Stimulated activated CD4-positive, alpha-beta T cell treated with anti-CD3 and anti-CD28 coated beads, Interleukin-4, amount 100 ng/mL, for 1 hour (primary cell): ENCODE measurements around the gene KANK2.
"Not testable (repeated sequence)": the region's sequence is repeated elsewhere in the genome, so short reads cannot be mapped to it uniquely, and the experiment has no call there.

Source experiments
- DNase-seq: peaks from one replicate; pipeline ENCODE4 v3.0.0-alpha.2; 2020

The KANK2 gene

GRCh38 chr19:11169896-11170678, 27.3 kb downstream of the KANK2 start:
- DNase-seq = no peak

GRCh38 chr19:11168568-11168967, 28.8 kb downstream of the KANK2 start:
- DNase-seq = no peak

- no peak for DNase-seq
These were observed 30.8 kb downstream of the KANK2 start for GRCh38 chr19:11166281-11167142.

- DNase-seq = no peak
These were observed 31.8 kb downstream of the KANK2 start for GRCh38 chr19:11165486-11166030.

GRCh38 chr19:11164879-11165406, 32.4 kb downstream of the KANK2 start:
- no peak for DNase-seq

GRCh38 chr19:11164296-11164695, 33.0 kb downstream of the KANK2 start:
- no peak for DNase-seq

GRCh38 chr19:11160440-11160768, 36.9 kb downstream of the KANK2 start:
- DNase-seq = not testable (repeated sequence)

- no peak for DNase-seq
These were observed 37.5 kb downstream of the KANK2 start for GRCh38 chr19:11159598-11160439.

- DNase-seq = peak; percentile 87
These were observed 41.8 kb downstream of the KANK2 start, which contains the start of gene SPC24 for GRCh38 chr19:11155373-11156120. Gene SPC24 (minus strand): TSS chr19:11155782. CDS start chr19:11155776, 6 bp downstream.

GRCh38 chr19:11154683-11155047, 42.7 kb downstream of the KANK2 start:
- DNase-seq = no peak

- no peak for DNase-seq
These were observed 44.9 kb downstream of the KANK2 start for GRCh38 chr19:11152318-11153062.

GRCh38 chr19:11151181-11151580, 46.2 kb downstream of the KANK2 start:
- DNase-seq = no peak

- DNase-seq = no peak
These were observed 49.3 kb downstream of the KANK2 start for GRCh38 chr19:11148001-11148400.

- DNase-seq = no peak
These were observed 51.8 kb downstream of the KANK2 start for GRCh38 chr19:11145536-11145924.

GRCh38 chr19:11142528-11143171, 54.7 kb downstream of the KANK2 start:
- no peak for DNase-seq

GRCh38 chr19:11141937-11142527, 55.3 kb downstream of the KANK2 start:
- DNase-seq = no peak

GRCh38 chr19:11140896-11141295, 56.4 kb downstream of the KANK2 start:
- no peak for DNase-seq

GRCh38 chr19:11140023-11140538, 57.3 kb downstream of the KANK2 start:
- not testable (repeated sequence) for DNase-seq

- no peak for DNase-seq
These were observed 58.6 kb downstream of the KANK2 start for GRCh38 chr19:11138601-11139300.
